ENCODE data around the gene ZNF487.

DNA sequence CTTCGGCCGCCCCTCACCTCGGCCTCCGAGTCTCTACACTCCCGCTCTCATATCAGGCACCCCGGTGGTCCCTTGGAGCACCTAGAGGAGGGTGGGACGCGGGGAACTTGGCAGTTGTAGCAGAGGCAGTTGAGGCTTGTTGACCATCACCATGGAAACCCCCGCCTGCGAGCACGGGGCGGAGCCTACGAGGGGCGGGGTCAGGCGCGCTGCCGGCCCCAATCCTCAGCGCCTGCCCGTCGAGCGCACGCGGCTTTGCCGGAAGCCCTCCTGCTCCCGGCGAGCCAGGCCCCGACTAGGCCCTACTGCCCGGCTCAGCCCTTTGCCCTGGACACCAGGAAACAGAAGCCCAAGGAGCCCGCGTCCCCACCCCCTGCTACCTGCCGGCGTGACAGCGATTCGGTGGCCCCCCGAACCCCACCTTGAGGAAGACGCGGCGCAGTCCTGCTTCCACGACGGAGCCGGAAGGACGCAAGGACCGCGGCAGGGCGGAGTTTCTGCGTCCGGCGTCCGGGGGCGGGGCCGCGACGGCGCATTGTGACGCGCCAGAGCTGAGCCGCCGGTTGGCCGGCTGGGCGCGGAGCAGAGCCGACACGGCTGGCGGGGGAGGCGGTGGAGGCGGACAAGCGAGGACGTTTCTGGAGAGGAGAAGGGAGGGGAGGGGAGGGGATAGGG, 28.1 kb upstream of the ZNF487 start, which contains the start of gene HNRNPF:
- TF ChIP-seq, protein P1, sequence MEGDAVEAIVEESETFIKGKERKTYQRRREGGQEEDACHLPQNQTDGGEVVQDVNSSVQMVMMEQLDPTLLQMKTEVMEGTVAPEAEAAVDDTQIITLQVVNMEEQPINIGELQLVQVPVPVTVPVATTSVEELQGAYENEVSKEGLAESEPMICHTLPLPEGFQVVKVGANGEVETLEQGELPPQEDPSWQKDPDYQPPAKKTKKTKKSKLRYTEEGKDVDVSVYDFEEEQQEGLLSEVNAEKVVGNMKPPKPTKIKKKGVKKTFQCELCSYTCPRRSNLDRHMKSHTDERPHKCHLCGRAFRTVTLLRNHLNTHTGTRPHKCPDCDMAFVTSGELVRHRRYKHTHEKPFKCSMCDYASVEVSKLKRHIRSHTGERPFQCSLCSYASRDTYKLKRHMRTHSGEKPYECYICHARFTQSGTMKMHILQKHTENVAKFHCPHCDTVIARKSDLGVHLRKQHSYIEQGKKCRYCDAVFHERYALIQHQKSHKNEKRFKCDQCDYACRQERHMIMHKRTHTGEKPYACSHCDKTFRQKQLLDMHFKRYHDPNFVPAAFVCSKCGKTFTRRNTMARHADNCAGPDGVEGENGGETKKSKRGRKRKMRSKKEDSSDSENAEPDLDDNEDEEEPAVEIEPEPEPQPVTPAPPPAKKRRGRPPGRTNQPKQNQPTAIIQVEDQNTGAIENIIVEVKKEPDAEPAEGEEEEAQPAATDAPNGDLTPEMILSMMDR (IDR thresholded peaks at IDR 0.05), result no peak
- peak in 1 of 2 donors; percentile 95 for TF ChIP-seq POLR2A (IDR thresholded peaks at IDR 0.05)

Measured in lower leg skin (tissue), 3 donors.